ENCODE results near the gene NWD2. TPM values are rescaled to one million over a fixed set of nuclear protein-coding genes. Genes with fewer than 3 reads are reported as not detected.

NWD2 gene
- total RNA-seq, 2 donors from 2014 or later = 0.07 to 0.08 TPM

DNA sequence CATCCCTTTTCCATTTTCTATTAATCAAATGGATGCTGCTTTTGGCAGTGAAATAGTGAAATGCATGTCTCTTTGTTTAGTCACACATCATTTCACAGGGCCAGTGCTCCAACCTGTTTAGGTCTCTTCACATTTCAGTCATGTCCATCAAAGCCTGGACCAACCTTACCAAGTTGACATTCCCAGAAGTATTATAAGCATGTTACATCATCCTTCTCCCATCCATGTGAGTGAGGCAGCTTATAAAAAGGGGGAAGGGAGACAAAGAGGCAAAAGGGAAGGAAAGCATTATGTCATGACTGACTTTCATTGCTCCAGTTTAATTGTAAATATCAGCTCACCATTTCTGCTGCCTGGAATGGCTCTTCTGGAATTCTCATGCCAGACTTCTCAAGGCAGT, 94.4 kb downstream of the NWD2 start:
- Histone ChIP-seq H3K27ac (no peak overlapping the region), H3K27me3 (no peaks in the 10 kb centered on the region), H3K36me3 (no peaks in the 10 kb centered on the region), H3K4me3 (no peak overlapping the region), H3K4me1 (no peaks in the 10 kb centered on the region), H3K9me3 (peaks cover 0 to 2% of the 10 kb centered on the region in 2 donors)
- TF ChIP-seq CTCF (IDR thresholded peaks at IDR 0.05) = no peak
- DNase-seq (ENCODE audit: low spot score) = no peak

DNA sequence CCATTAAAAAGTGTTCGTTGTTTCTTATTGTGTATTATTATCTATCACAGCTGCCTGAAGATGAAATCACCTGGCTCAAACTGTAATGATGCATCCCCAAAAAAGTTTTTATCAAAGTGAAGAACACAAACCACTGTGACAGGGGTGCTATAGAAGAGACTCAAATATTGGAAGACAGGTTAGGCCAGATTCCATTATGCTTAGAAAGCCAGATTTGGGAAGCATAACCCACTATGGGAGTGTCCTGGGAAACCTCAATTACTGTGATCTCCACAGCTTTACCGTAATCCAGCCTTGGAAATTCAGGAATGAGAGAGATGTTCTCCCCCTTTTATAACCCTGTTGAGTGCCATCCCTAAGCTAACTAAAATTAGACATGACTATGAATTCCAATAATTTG, 114.2 kb downstream of the NWD2 start:
- Histone ChIP-seq H3K4me3 (no peak overlapping the region), H3K36me3 (no peaks in the 10 kb centered on the region), H3K27ac (no peak overlapping the region), H3K27me3 (no peaks in the 10 kb centered on the region), H3K9me3 (no peaks in the 10 kb centered on the region), H3K4me1 (no peaks in the 10 kb centered on the region)
- DNase-seq (ENCODE audit: low spot score) = no peak
- TF ChIP-seq CTCF (IDR thresholded peaks at IDR 0.05) = no peak

- TF ChIP-seq CTCF (IDR thresholded peaks at IDR 0.05) = no peak
- DNase-seq (ENCODE audit: low spot score) = no peak
These were observed 114.7 kb downstream of the NWD2 start for GRCh38 chr4:37359261-37359660.

GRCh38 chr4:37365888-37366287, 121.3 kb downstream of the NWD2 start:
- DNase-seq (ENCODE audit: low spot score) = no peak
- no peaks in the 10 kb centered on the region for H3K36me3 ChIP-seq
- no peak for TF ChIP-seq CTCF (IDR thresholded peaks at IDR 0.05)
- no peak overlapping the region for H3K27ac ChIP-seq
- no peaks in the 10 kb centered on the region for H3K9me3 ChIP-seq
- H3K27me3 ChIP-seq = no peaks in the 10 kb centered on the region
- no peaks in the 10 kb centered on the region for H3K4me1 ChIP-seq
- no peak overlapping the region for H3K4me3 ChIP-seq

More at GRCh38 chr4:37359261-37359660, 114.7 kb downstream of the NWD2 start:
- H3K36me3 ChIP-seq = no peaks in the 10 kb centered on the region
- H3K27ac ChIP-seq = no peak overlapping the region
- H3K27me3 ChIP-seq = no peaks in the 10 kb centered on the region
- no peaks in the 10 kb centered on the region for H3K9me3 ChIP-seq
- H3K4me3 ChIP-seq = no peak overlapping the region
- H3K4me1 ChIP-seq = no peaks in the 10 kb centered on the region

DNA sequence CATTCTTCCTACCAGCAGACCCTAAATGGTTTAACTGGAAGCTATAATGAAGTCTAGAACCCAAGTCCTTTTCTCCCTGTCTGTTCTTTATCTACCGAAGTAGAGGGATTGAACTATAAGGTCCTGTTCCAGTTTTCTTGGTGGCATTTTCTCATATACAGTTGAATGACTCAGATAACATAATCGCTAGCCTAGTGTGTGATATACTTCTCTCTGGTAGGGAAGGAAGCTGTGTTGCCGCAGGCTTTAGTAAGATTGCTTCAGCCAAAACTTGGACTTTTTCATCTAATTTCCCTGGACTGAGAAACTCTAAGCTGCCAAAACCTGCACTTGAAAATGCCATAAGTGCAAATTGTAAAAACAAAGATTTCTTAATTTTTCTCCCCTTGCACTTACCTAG, 123.4 kb downstream of the NWD2 start:
- no peak for DNase-seq (ENCODE audit: low spot score)
- Histone ChIP-seq H3K9me3 (no peaks in the 10 kb centered on the region), H3K4me1 (no peaks in the 10 kb centered on the region), H3K27ac (no peak overlapping the region), H3K4me3 (no peak overlapping the region), H3K36me3 (no peaks in the 10 kb centered on the region), H3K27me3 (no peaks in the 10 kb centered on the region)
- TF ChIP-seq CTCF (IDR thresholded peaks at IDR 0.05) = no peak

DNA sequence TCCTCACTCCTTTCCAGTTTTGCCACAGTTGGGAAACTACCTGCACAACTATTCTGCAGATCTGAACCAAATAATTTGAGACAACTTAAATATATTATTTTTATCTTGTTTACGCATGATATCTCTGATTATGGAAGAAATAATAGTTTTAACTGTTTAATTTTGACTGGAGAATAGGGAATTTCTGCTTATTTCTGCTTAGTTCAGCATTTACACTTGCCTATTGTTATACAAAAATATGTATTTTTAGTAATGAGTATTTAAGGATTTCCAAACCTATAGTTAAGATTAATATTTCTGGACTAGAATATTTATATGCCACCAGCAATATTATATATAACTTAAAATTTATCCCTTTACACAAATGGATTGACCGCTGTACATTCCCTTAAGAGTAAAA, 125.5 kb downstream of the NWD2 start:
- Histone ChIP-seq H3K27me3 (no peaks in the 10 kb centered on the region), H3K4me1 (no peaks in the 10 kb centered on the region), H3K27ac (no peak overlapping the region), H3K36me3 (no peaks in the 10 kb centered on the region), H3K4me3 (no peak overlapping the region), H3K9me3 (no peaks in the 10 kb centered on the region)
- no peak for TF ChIP-seq CTCF (IDR thresholded peaks at IDR 0.05)
- DNase-seq (ENCODE audit: low spot score) = no peak
